Heart left ventricle (tissue), 13 donors: ENCODE measurements around the gene TRIM38.

Experiments
- CTCF ChIP-seq, 12 donors: fragments of 200-600 bp; sonication (generic) in 4 of 12; IDR thresholded peaks; one replicate each; pipeline versions ENCODE4 v1.5.0 to v1.8.0; 2018 to 2022; ENCODE audit warnings: antibody characterized with exemption in 12 of 12, mild to moderate bottlenecking in 5 of 12
- POLR2A ChIP-seq, 2 donors: fragments of 450-650 bp; IDR thresholded peaks; one replicate each; pipeline ENCODE4 v1.6.1; 2017; ENCODE audit warnings: antibody characterized with exemption in 2 of 2, mild to moderate bottlenecking in 2 of 2, moderate library complexity in 2 of 2
- donor health status: ischemic (EF 13 %, LVEDD 7.1; RV severe dilation, severe dysfunction).
- donor health status: DM: no; HTN: yes; CAD: no.
- donor health status: DM: no; HTN: no; CAD: no.
- donor health status: ischemic (EF 25% LVEDD 6.9; RV normal size, moderate dysfunction).
- donor health status: ischemic (EF 25% LVEDD 5.7; RV mildly dilated, moderate dysfunction).
- donor health status: ischemic (EF 35%, LVEDD 5.7; RV mildly dilated, moderate dysfunction).
- donor health status: nonischemic (EF 11% LVEDD 7.7; RV severe dilation, severe dysfunction).
- donor health status: DM: yes; HTN: yes; CAD: no.
- donor health status: PGD.
- donor health status: ischemic (EF 29% LVEDD 5.4; RV normal size, mild dysfunction).
- donor health status: nonischemic (EF 23%, LVEDD 6.1; RV moderate dilation, normal function).

- TF ChIP-seq POLR2A (IDR thresholded peaks at IDR 0.05) (no peak), CTCF (IDR thresholded peaks at IDR 0.05) (no peak)
Observed at GRCh38 chr6:25953733-25954132, 8.9 kb upstream of the TRIM38 start.
